H1 (cell line): Measurements from ENCODE around the gene PDE9A. TPM values are rescaled to one million over a fixed set of nuclear protein-coding genes. Genes with fewer than 3 reads are reported as not detected.

Experiments used
- ATF2 ChIP-seq: IDR thresholded peaks from 2 replicates; pipeline ENCODE4 v1.6.1; 2012; ENCODE audit warnings: low read length, inconsistent platforms
- POLR2AphosphoS5 ChIP-seq: IDR thresholded peaks from 2 replicates; pipeline ENCODE4 v1.6.1; 2011; ENCODE audit warnings: low read depth, low read length
- TAF1 ChIP-seq: IDR thresholded peaks from 2 replicates; pipeline ENCODE4 v1.6.1; 2011; ENCODE audit warnings: mild to moderate bottlenecking, low read depth, low read length
- TCF12 ChIP-seq: IDR thresholded peaks from 2 replicates; pipeline ENCODE4 v1.6.1; 2011; ENCODE audit warnings: low read depth, mild to moderate bottlenecking, low read length
- ZNF274 ChIP-seq: IDR thresholded peaks from 2 replicates; pipeline ENCODE4 v1.7.0; 2012; ENCODE audit warnings: low read length, borderline replicate concordance; ENCODE audit errors: extremely low read depth
- polyA plus RNA-seq, 7 experiments: library from polyadenylated mRNA; depleted of rRNA in 3 of 7; stranded (reverse) in 5 of 7; unstranded in 2 of 7; fragments of >200 nt in 5 of 7; fragments of 200-250 nt in 2 of 7; gene quantifications; 1 replicate in 5 of 7; 2 replicates in 1 of 7; 4 replicates in 1 of 7; pipeline versions ENCODE4 v1.2.1 to v1.2.3, GENCODE V29; 2011 to 2013; ENCODE audit warnings: missing spikeins in 2 of 7, mixed read lengths in 2 of 7
- total RNA-seq: library from RNA; stranded (reverse); fragmentation: NEBNext Ultra II Directional; extraction: Animal tissue kit (Norgen Biotek cat#: 25700); gene quantifications from 2 replicates; pipeline ENCODE4 v1.2.1, GENCODE V29; 2021

The PDE9A gene
- total and polyA plus RNA-seq, 2 of the 8 experiments (the other 6 are each of a cell fraction or from before 2014, with no cell fraction given): 39.2 to 45.9 TPM

DNA sequence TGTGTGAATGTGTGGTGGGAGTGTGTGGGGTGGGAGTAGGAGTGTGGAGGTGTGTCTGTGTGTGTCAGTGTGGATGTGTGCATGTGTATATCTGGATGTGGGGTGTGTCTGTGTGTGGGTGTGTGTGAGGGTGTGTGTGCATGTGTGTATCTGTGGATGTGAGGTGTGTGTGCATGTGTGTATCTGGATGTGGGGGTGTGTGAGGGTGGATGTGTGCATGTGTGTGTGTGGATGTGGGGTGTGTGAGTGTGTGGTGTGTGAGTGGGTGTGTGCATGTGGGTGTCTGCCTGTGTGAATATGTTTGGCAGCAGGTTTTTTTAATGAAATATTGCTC, 106.1 kb downstream of the PDE9A start (continued):
- TF ChIP-seq ATF2 (no peak), TAF1 (no peak), ZNF274 (no peak), TCF12 (no peak), POLR2AphosphoS5 (no peak)
- TF ChIP-seq, all 59 proteins: peak for 0
